Measurements from ENCODE around the gene RSPRY1.
"Not testable (repeated sequence)": the region's sequence is repeated elsewhere in the genome, so short reads cannot be mapped to it uniquely, and the experiment has no call there.

The RSPRY1 gene

DNA sequence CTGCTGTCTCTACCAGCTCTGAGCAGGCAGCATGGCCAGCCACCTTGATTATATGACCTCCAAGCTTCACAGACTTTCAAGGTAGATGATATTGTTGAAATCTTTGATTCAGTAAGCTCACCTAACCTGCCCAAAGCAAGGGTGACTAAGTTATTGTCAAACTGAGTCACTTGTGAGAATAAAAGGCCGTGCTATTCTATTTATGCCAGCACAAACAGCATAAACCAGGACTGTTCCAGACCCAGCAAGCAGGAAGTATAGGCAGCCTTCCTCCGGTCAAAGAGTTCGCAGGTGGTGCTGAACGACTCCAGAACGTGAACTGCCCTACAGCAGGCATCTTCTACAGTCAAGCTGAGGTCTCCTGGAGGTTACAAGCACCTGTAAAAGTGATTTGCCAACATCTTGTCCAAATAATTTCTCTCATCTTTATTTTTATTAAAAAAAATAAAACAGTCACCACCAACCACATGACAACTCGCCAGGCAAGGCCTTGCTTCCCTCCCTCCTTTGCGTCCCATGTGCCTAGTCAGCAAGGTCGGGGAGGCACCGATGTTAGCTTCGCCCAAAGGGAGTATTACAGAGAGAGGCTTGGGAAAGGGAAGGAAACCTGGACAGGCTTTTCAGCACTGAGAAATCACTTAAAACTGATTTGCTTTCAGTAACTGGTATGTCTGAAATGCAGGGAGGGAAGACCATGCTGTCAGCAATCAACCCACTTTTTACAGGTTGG lies 69.7 kb downstream of the RSPRY1 start:
- DNase-seq (ENCODE audit: low read depth) = no peak

GRCh38 chr16:57256601-57257395 lies 70.7 kb downstream of the RSPRY1 start:
- DNase-seq (ENCODE audit: low read depth) = no peak

- no peak for DNase-seq (ENCODE audit: low read depth)
Observed at GRCh38 chr16:57257455-57258070, 71.4 kb downstream of the RSPRY1 start.

GRCh38 chr16:57258226-57258909 lies 72.2 kb downstream of the RSPRY1 start:
- DNase-seq (ENCODE audit: low read depth) = no peak

- no peak for DNase-seq (ENCODE audit: low read depth)
Observed at GRCh38 chr16:57258910-57259475, 72.9 kb downstream of the RSPRY1 start.

- DNase-seq (ENCODE audit: low read depth) = peak; percentile 84
Observed at GRCh38 chr16:57260294-57260929, 74.3 kb downstream of the RSPRY1 start.

DNA sequence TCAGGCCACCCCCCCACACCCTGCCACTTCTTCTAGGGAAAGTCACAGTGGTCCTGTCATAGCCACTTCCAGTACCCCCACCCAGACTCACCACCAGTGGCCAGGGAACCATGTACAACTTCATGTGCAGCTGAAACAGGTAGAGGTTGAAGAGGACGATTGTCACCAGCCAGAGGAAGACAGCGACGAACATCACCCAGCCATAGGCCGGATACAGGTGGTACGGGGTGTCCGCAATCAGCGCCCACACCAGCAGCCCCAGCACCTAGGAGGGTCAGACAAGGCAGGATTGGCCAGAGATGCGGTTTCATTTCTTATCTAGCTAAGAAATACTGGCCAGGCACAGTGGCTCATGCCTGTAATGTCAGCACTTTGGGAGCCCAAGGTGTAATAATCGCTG lies 75.7 kb downstream of the RSPRY1 start:
- no peak for DNase-seq (ENCODE audit: low read depth)

- no peak for DNase-seq (ENCODE audit: low read depth)
Observed at GRCh38 chr16:57262841-57263540, 76.9 kb downstream of the RSPRY1 start.

GRCh38 chr16:57263541-57264351 lies 77.6 kb downstream of the RSPRY1 start:
- no peak for DNase-seq (ENCODE audit: low read depth)

DNA sequence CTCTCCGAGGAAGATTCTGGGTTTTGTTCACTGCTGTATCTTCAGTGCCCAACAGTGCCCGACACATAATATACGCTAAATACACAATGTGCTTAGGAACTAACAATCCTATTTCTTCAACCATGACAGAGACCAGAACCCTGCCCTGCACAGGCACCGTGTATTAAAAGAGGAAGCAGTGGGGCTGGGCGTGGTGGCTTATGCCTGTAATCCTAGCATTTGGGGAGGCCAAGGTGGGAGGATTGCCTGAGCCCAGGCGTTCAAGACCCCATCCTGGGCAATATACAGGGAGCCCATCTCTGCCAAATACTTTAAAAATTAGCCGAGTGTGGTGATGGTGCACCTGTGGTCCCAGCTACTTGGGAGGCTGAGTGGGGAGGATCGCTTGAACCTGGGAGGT lies 78.3 kb downstream of the RSPRY1 start:
- no peak for DNase-seq (ENCODE audit: low read depth)

DNA sequence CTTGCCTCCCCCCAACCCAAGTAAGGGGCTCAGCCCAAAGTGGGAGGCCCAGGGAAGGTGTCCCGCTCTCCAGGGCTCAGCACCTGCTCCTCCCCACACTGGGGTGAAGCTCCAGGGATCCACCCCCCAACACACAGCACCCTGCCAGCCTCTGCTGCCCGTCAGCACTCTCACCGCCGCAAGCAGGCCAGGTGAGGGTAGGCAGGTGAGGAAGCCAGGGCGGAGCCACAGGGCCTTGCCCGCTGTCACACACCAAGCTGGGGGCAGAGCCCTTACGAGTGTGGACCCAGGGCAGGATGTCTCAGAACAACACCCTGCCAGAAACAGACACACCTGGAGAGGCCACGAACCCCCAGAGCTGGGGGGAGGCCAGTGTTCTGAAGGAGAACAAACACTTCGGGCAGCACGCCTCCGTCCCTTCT lies 78.8 kb downstream of the RSPRY1 start:
- DNase-seq (ENCODE audit: low read depth) = no peak

DNA sequence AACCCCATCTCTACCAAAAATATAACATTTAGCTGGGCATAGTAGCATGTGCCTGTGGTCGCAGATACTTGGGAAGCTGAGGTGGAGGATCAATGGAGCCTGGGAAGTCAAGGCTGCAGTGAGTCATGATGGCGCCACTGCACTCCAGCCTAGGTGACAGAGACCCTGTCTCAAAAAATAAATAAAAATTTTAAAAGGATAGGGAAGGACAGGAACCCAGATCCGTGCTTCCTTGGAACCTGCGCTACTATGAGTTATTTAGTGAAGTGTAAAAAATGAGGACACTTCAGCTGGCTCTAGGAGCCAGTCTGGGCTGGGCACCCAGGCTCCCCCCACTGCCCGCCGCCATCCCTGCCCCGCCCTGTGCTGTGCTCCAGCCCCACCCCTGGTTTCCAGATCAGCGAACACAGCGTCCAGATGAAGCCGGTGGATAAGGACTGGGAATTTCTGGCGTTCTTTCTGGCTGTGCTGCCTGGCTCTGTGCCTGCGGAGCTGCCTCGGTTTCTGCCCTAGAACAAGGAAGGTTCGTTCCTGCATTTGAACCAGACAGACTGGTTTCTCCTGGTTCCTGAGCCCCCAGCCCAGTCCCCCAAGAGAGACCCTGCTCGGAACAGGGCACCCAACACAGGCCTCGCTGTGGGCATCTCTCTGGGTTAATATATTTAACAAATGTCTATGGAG lies 79.9 kb downstream of the RSPRY1 start:
- no peak for DNase-seq (ENCODE audit: low read depth)

- no peak for DNase-seq (ENCODE audit: low read depth)
Observed at GRCh38 chr16:57266531-57267260, 80.6 kb downstream of the RSPRY1 start.

DNA sequence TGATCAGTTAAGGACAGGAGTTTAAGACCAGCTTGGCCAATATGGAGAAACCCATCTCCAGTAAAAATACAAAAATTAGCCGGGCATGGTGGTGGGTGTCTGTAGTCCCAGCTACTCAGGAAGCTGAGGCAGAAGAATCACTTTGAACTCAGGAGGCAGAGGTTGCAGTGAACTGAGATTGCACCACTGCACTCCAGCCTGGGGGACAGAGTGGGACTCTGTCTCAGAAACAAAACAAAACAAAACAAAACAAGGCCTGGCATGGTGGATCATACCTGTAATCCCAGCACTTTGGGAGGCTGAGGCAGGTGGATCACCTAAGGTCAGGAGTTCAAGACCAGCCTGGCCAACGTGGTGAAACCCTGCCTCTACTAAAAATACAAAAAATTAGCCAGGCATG lies 81.2 kb downstream of the RSPRY1 start:
- DNase-seq (ENCODE audit: low read depth) = not testable (repeated sequence)

GRCh38 chr16:57268804-57269800 lies 83.0 kb downstream of the RSPRY1 start:
- no peak for DNase-seq (ENCODE audit: low read depth)

- no peak for DNase-seq (ENCODE audit: low read depth)
Observed at GRCh38 chr16:57270221-57271062, 84.3 kb downstream of the RSPRY1 start.

DNA sequence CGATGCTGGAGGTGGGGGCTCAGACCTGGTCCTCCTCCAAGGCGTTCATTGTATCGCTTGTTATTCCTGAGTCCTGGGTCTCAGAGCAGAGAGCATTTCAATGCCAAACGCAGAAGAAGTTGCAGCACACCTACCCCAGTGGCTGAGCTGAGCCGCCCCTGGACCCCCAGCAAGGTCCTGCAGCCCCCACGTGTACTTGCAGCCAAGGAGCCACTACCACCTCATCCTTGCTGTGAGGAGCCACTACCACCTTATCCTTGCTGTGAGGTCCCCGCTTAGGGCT lies 84.9 kb downstream of the RSPRY1 start:
- DNase-seq (ENCODE audit: low read depth) = no peak

Data from ELR (cell line).